K562 (cell line): ENCODE data around the gene TTC33. TPM values are rescaled to one million over a fixed set of nuclear protein-coding genes. Genes with fewer than 3 reads are reported as not detected.

Source experiments
- ATAC-seq: fragments of 200-7000 bp; cut with Tn5 transposase; 3 replicates; pipeline ENCODE4 v1.9.1; 2020; ENCODE audit warnings: moderate library complexity
- BruUV-seq: library from RNA; stranded (reverse); fragments of 400-500 nt; replicated peaks from 2 replicates; lab custom pipeline; 2021; lab: Mats Ljungman, UMichigan
- CTCF ChIA-PET: fragments of 300-600 bp; formaldehyde crosslinking; extraction: SDS; loops from one replicate; lab custom pipeline; 2021; ENCODE audit warnings: low intra/inter-chr PET ratio; lab: Yijun Ruan, JAX
- POLR2A ChIA-PET: fragments of 300-600, 350-650 bp; sonication (Branson Sonifier 250); formaldehyde crosslinking; extraction: SDS; loops from one replicate; lab custom pipeline; 2021; ENCODE audit warnings: antibody characterized with exemption, inconsistent platforms; lab: Yijun Ruan, JAX
- DNase-seq, 4 experiments: peaks; one replicate each; pipeline versions ENCODE4 v3.0.0 to v3.0.0-alpha.2; 2011 to 2018; ENCODE audit warnings: low spot score in 3 of 4, mixed read lengths in 3 of 4; ENCODE audit errors: extremely low read depth in 1 of 4
- FAIRE-seq: peaks from 2 replicates; lab custom pipeline; 2011; peaks lifted over from hg19 to GRCh38; lab: Jason Lieb, UNC
- H2AFZ ChIP-seq: 2 replicates; pipeline ENCODE4 v1.6.0; 2011; ENCODE audit warnings: low read depth, low read length, control low read depth, inconsistent platforms
- H3K27ac ChIP-seq: fragments of 200-600 bp; 3 replicates; pipeline ENCODE4 v1.8.0; 2011; ENCODE audit warnings: low read depth, mild to moderate bottlenecking, control low read depth, inconsistent platforms, low read length, moderate library complexity, mixed read lengths; ENCODE audit errors: extremely low read depth
- H3K27me3 ChIP-seq, 2 experiments: fragments of 300-600 bp in 1 of 2; 2 replicates in 1 of 2; 3 replicates in 1 of 2; pipeline versions ENCODE4 v1.6.0 to v1.8.0; 2011; ENCODE audit warnings: inconsistent platforms in 2 of 2, low read length in 2 of 2, mild to moderate bottlenecking in 1 of 2, mixed read lengths in 1 of 2, moderate library complexity in 1 of 2; ENCODE audit not compliant: control insufficient read depth in 2 of 2, insufficient read depth in 2 of 2
- H3K36me3 ChIP-seq: fragments of 300-600 bp; 3 replicates; pipeline ENCODE4 v1.8.0; 2011; ENCODE audit warnings: mild to moderate bottlenecking, low read length, inconsistent platforms; ENCODE audit not compliant: control insufficient read depth, insufficient read depth
- H3K4me1 ChIP-seq, 2 experiments: fragments of 200-600 bp in 1 of 2; replicated peaks in 1 of 2; 2 replicates in 1 of 2; 3 replicates in 1 of 2; pipeline versions ENCODE4 v1.5.1 to v1.8.0; 2011; ENCODE audit warnings: inconsistent platforms in 2 of 2, low read length in 2 of 2, mild to moderate bottlenecking in 1 of 2, mixed read lengths in 1 of 2, moderate library complexity in 1 of 2; ENCODE audit not compliant: control insufficient read depth in 2 of 2, insufficient read depth in 2 of 2
- H3K4me2 ChIP-seq: 2 replicates; pipeline ENCODE4 v1.6.1; 2011; ENCODE audit warnings: low read length, control low read depth, inconsistent platforms, mixed read lengths; ENCODE audit not compliant: insufficient read depth
- H3K4me3 ChIP-seq: fragments of 200-600 bp; sonication (generic), shearing (Covaris generic); 2 replicates; pipeline ENCODE4 v1.5.1; 2016; ENCODE audit warnings: control low read depth, inconsistent platforms
- H3K79me2 ChIP-seq: fragments of 200-600 bp; 3 replicates; pipeline ENCODE4 v1.8.0; 2011; ENCODE audit warnings: low read length, inconsistent platforms; ENCODE audit not compliant: control insufficient read depth, insufficient read depth
- H3K9ac ChIP-seq, 2 experiments: 2 replicates each; pipeline versions ENCODE4 v1.6.0 to v1.6.1; 2011; ENCODE audit warnings: low read depth in 2 of 2, low read length in 2 of 2, control low read depth in 1 of 2, inconsistent platforms in 1 of 2, mild to moderate bottlenecking in 1 of 2, mixed read lengths in 1 of 2; ENCODE audit not compliant: insufficient read depth in 1 of 2
- H3K9me1 ChIP-seq: one replicate; pipeline ENCODE4 v1.6.0; 2011; ENCODE audit warnings: inconsistent platforms, mild to moderate bottlenecking, low read length, moderate library complexity; ENCODE audit not compliant: control insufficient read depth, insufficient read depth
- H3K9me3 ChIP-seq: replicated peaks from 2 replicates; pipeline ENCODE4 v1.5.1; 2011; ENCODE audit warnings: low read depth, low read length, inconsistent platforms; ENCODE audit not compliant: control insufficient read depth, insufficient read depth
- H4K20me1 ChIP-seq: replicated peaks from 2 replicates; pipeline ENCODE4 v1.6.1; 2011; ENCODE audit warnings: low read length, inconsistent platforms, mixed read lengths; ENCODE audit not compliant: control insufficient read depth, insufficient read depth
- NRF1 ChIP-seq, 2 experiments: fragments of 450-650 bp; IDR thresholded peaks in 1 of 2; conservative IDR thresholded peaks in 1 of 2; 2 replicates each; pipeline ENCODE4 v1.6.1; 2014; ENCODE audit warnings: mild to moderate bottlenecking in 2 of 2
- ZNF561 ChIP-seq: fragments of 450-650 bp; formaldehyde crosslinking; conservative IDR thresholded peaks from 2 replicates; pipeline ENCODE4 v1.4.0; 2020; ENCODE audit warnings: mild to moderate bottlenecking, moderate library complexity
- WGBS: fragments of 100-300 bp; shearing (Covaris generic); methylation state at CpG from one replicate; pipeline ENCODE4 v1.1.6; 2016; ENCODE audit warnings: low coverage, mixed read lengths; ENCODE audit not compliant: insufficient coverage; ENCODE audit errors: missing lambda C conversion rate; 5-methylcytosine and 5-hydroxymethylcytosine counted together
- in situ Hi-C: fragments of 300-500 bp; cut with MboI; formaldehyde crosslinking; loops from 4 replicates; pipeline ENCODE4 v1.15.0; 2018; ENCODE audit warnings: inconsistent platforms, mixed read lengths
- intact Hi-C: fragments of 100-400 bp; cut with micrococcal nuclease; formaldehyde crosslinking; loops from 2 replicates; pipeline ENCODE4 v1.14.2; 2022
- polyA plus RNA-seq, 8 experiments: library from polyadenylated mRNA; depleted of rRNA in 4 of 8; stranded (reverse) in 5 of 8; unstranded in 3 of 8; fragments of >200 nt; fragmentation: Nextera tagmentation in 2 of 8; fragmentation: Illumina TruSeq in 1 of 8; extraction: Ambion mirVana in 2 of 8; extraction: Trizol in 1 of 8; gene quantifications; 2 replicates each; pipeline versions ENCODE4 v1.2.1 to v1.2.3, GENCODE V29; 2011 to 2014; ENCODE audit warnings: inconsistent platforms in 1 of 8, missing spikeins in 1 of 8
- total RNA-seq, 7 experiments: library from RNA; depleted of rRNA in 6 of 7; stranded (reverse); fragments of >200 nt in 6 of 7; fragmentation: Illumina TruSeq in 2 of 7; extraction: Trizol in 2 of 7; gene quantifications; 2 replicates each; pipeline versions ENCODE4 v1.2.1 to v1.2.3, GENCODE V29; 2011 to 2021; ENCODE audit warnings: low replicate concordance in 1 of 7
- TF ChIP-seq, protein P1 (sequence below): fragments of 250-450 bp; sonication (Bioruptor Pico); IDR thresholded peaks from 2 replicates; pipeline ENCODE4 v1.8.0; 2021; ENCODE audit warnings: moderate library complexity, mild to moderate bottlenecking, inconsistent platforms
- TF ChIP-seq, protein P2 (sequence below): fragments of 450-650 bp; IDR thresholded peaks from 2 replicates; pipeline ENCODE4 v1.6.1; 2018; ENCODE audit not compliant: partially characterized antibody
- TF ChIP-seq, protein P3 (sequence below): fragments of 450-650 bp; conservative IDR thresholded peaks from 2 replicates; pipeline ENCODE4 v1.6.1; 2016; ENCODE audit warnings: missing genetic modification characterization, low read depth, mild to moderate bottlenecking, control low read depth, missing compliant biosample characterization

TTC33 gene
- total and polyA plus RNA-seq, 9 of the 15 experiments (the other 6 are each of a cell fraction or from before 2014, with no cell fraction given), result 11.5 to 24.9 (median 21.1) TPM

DNA sequence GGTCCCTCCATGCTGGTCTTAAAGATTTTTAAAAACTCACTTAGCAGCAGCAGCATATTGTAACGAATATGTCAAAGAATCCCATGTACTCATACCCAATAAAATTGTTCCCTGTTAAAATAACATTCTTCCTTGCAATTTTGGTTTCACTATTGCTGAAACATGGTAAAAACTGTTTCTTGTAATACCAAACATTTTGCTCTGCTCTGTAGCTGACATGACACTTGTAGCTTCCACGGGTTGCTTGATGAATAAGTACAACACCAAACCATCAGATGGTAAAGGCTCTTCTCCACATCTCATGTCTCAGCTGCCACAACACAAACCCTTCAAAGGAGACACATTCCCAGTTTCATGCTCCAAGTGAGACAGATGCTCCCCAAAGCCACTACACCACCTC is 256.8 kb downstream of the TTC33 start:
- no TSS peak for BruUV-seq
- H3K27me3 ChIP-seq, result no peaks in the 10 kb centered on the region
- no peaks in the 10 kb centered on the region for H3K9me1 ChIP-seq
- H2AFZ ChIP-seq, result no peak overlapping the region
- FAIRE-seq (no peak), ATAC-seq (no peak), DNase-seq (no peak)
- no peak overlapping the region for H3K9ac ChIP-seq
- no peaks in the 10 kb centered on the region for H3K9me3 ChIP-seq
- H3K4me1 ChIP-seq, result no peaks in the 10 kb centered on the region
- H3K79me2 ChIP-seq, result no peaks in the 10 kb centered on the region
- in situ Hi-C loops (no loop called here), intact Hi-C loops (no loop called here)
- H3K4me3 ChIP-seq, result no peak overlapping the region
- no peak overlapping the region for H3K4me2 ChIP-seq
- no peak overlapping the region for H3K27ac ChIP-seq
- ChIA-PET POLR2A (no interaction called here), CTCF (no interaction called here)
- no peaks in the 10 kb centered on the region for H3K36me3 ChIP-seq
- no peaks in the 10 kb centered on the region for H4K20me1 ChIP-seq
- no peak for TF ChIP-seq NRF1 (conservative IDR thresholded peaks at IDR 0.05 in 1 of 2, IDR thresholded peaks at IDR 0.05 in 1 of 2)
- TF ChIP-seq, protein P1, sequence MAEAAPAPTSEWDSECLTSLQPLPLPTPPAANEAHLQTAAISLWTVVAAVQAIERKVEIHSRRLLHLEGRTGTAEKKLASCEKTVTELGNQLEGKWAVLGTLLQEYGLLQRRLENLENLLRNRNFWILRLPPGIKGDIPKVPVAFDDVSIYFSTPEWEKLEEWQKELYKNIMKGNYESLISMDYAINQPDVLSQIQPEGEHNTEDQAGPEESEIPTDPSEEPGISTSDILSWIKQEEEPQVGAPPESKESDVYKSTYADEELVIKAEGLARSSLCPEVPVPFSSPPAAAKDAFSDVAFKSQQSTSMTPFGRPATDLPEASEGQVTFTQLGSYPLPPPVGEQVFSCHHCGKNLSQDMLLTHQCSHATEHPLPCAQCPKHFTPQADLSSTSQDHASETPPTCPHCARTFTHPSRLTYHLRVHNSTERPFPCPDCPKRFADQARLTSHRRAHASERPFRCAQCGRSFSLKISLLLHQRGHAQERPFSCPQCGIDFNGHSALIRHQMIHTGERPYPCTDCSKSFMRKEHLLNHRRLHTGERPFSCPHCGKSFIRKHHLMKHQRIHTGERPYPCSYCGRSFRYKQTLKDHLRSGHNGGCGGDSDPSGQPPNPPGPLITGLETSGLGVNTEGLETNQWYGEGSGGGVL (CRISPR knock-in tag), result no peak
- TF ChIP-seq, protein P2, sequence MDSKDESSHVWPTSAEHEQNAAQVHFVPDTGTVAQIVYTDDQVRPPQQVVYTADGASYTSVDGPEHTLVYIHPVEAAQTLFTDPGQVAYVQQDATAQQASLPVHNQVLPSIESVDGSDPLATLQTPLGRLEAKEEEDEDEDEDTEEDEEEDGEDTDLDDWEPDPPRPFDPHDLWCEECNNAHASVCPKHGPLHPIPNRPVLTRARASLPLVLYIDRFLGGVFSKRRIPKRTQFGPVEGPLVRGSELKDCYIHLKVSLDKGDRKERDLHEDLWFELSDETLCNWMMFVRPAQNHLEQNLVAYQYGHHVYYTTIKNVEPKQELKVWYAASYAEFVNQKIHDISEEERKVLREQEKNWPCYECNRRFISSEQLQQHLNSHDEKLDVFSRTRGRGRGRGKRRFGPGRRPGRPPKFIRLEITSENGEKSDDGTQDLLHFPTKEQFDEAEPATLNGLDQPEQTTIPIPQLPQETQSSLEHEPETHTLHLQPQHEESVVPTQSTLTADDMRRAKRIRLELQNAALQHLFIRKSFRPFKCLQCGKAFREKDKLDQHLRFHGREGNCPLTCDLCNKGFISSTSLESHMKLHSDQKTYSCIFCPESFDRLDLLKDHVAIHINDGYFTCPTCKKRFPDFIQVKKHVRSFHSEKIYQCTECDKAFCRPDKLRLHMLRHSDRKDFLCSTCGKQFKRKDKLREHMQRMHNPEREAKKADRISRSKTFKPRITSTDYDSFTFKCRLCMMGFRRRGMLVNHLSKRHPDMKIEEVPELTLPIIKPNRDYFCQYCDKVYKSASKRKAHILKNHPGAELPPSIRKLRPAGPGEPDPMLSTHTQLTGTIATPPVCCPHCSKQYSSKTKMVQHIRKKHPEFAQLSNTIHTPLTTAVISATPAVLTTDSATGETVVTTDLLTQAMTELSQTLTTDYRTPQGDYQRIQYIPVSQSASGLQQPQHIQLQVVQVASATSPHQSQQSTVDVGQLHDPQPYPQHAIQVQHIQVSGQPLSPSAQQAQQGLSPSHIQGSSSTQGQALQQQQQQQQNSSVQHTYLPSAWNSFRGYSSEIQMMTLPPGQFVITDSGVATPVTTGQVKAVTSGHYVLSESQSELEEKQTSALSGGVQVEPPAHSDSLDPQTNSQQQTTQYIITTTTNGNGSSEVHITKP, result no peak
- TF ChIP-seq ZNF561 (CRISPR knock-in tag), result no peak
- TF ChIP-seq, protein P3, sequence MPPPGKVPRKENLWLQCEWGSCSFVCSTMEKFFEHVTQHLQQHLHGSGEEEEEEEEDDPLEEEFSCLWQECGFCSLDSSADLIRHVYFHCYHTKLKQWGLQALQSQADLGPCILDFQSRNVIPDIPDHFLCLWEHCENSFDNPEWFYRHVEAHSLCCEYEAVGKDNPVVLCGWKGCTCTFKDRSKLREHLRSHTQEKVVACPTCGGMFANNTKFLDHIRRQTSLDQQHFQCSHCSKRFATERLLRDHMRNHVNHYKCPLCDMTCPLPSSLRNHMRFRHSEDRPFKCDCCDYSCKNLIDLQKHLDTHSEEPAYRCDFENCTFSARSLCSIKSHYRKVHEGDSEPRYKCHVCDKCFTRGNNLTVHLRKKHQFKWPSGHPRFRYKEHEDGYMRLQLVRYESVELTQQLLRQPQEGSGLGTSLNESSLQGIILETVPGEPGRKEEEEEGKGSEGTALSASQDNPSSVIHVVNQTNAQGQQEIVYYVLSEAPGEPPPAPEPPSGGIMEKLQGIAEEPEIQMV (tag), result no peak
- WGBS, result 0% methylated on average over 2 of the region's 2 CpGs
